A549 (cell line): ENCODE data around the gene PAXIP1. TPM values are rescaled to one million over a fixed set of nuclear protein-coding genes. Genes with fewer than 3 reads are reported as not detected.
A peak's percentile ranks its signal among the peaks of the same experiment; 100 is the strongest.
"Not testable (repeated sequence)": the region's sequence is repeated elsewhere in the genome, so short reads cannot be mapped to it uniquely, and the experiment has no call there.

ENCODE experiments used
- ATAC-seq, 2 experiments: fragments of 200-7000 bp in 1 of 2; fragments of >200 bp in 1 of 2; cut with Nextera tagmentation in 1 of 2; cut with Tn5 transposase in 1 of 2; 3 replicates each; pipeline versions ENCODE4 v1.8.0 to v1.9.1; 2018 to 2020; ENCODE audit warnings: mild to moderate bottlenecking in 1 of 2, moderate library complexity in 1 of 2
- CTCF ChIA-PET: fragments of 300-600 bp; sonication (Branson Sonifier 250); formaldehyde crosslinking; extraction: SDS; loops from one replicate; lab custom pipeline; 2021; ENCODE audit warnings: antibody characterized with exemption, inconsistent platforms; lab: Yijun Ruan, JAX
- POLR2A ChIA-PET: fragments of 350-600 bp; formaldehyde crosslinking; extraction: SDS; loops from one replicate; lab custom pipeline; 2021; ENCODE audit warnings: antibody characterized with exemption, inconsistent platforms; lab: Yijun Ruan, JAX
- DNase-seq, 2 experiments: peaks; one replicate each; pipeline versions ENCODE4 v3.0.0 to v3.0.0-alpha.2; 2011 to 2016; ENCODE audit warnings: low read depth in 1 of 2, low spot score in 1 of 2
- FAIRE-seq: peaks from 2 replicates; lab custom pipeline; 2011; peaks lifted over from hg19 to GRCh38; lab: Jason Lieb, UNC
- H3K27ac ChIP-seq, 2 experiments: fragments of >200 bp; sonication (Bioruptor Twin); formaldehyde crosslinking; 3 replicates each; pipeline ENCODE4 v1.5.1; 2016 to 2017
- H3K4me1 ChIP-seq: fragments of >200 bp; sonication (Bioruptor Twin); formaldehyde crosslinking; 3 replicates; pipeline ENCODE4 v1.6.1; 2016
- H3K4me2 ChIP-seq: fragments of >200 bp; sonication (Bioruptor Twin); formaldehyde crosslinking; 3 replicates; pipeline ENCODE4 v1.6.1; 2016
- H3K4me3 ChIP-seq: fragments of >200 bp; sonication (Bioruptor Twin); formaldehyde crosslinking; 3 replicates; pipeline ENCODE4 v1.5.1; 2016
- H3K9me3 ChIP-seq: fragments of >200 bp; sonication (Bioruptor Twin); formaldehyde crosslinking; 3 replicates; pipeline ENCODE4 v1.6.1; 2016
- BHLHE40 ChIP-seq: IDR thresholded peaks from 2 replicates; pipeline ENCODE4 v1.6.1; 2012; ENCODE audit warnings: low read depth, low read length, inconsistent platforms
- CBX2 ChIP-seq: fragments of 200-600 bp; sonication (generic); IDR thresholded peaks from 2 replicates; pipeline ENCODE4 v1.6.1; 2016; ENCODE audit warnings: low read depth, mild to moderate bottlenecking, borderline replicate concordance
- CEBPB ChIP-seq, 2 experiments: fragments of >200 bp in 1 of 2; sonication (Bioruptor Twin) in 1 of 2; formaldehyde crosslinking in 1 of 2; IDR thresholded peaks; 2 replicates each; pipeline ENCODE4 v1.6.1; 2012 to 2016
- CHD2 ChIP-seq: fragments of 150-350 bp; IDR thresholded peaks from 2 replicates; pipeline ENCODE4 v1.6.1; 2014; ENCODE audit warnings: low read length; ENCODE audit not compliant: partially characterized antibody
- CHD4 ChIP-seq: fragments of 200-600 bp; sonication (generic); IDR thresholded peaks from 2 replicates; pipeline ENCODE4 v1.6.1; 2016; ENCODE audit warnings: antibody characterized with exemption, mild to moderate bottlenecking, borderline replicate concordance
- EP300 ChIP-seq, 2 experiments: fragments of >200 bp; sonication (Bioruptor Twin); formaldehyde crosslinking; IDR thresholded peaks; 2 replicates in 1 of 2; 3 replicates in 1 of 2; pipeline ENCODE4 v1.6.1; 2016 to 2017
- ESRRA ChIP-seq: fragments of 150-350 bp; IDR thresholded peaks from 2 replicates; pipeline ENCODE4 v1.6.1; 2014; ENCODE audit warnings: mild to moderate bottlenecking, low read length, borderline replicate concordance
- HDAC2 ChIP-seq: fragments of 200-600 bp; sonication (generic); IDR thresholded peaks from 2 replicates; pipeline ENCODE4 v1.6.1; 2016
- HEYL ChIP-seq: fragments of 250-450 bp; sonication (Bioruptor Pico); IDR thresholded peaks from 2 replicates; pipeline ENCODE4 v1.8.0; 2021; ENCODE audit warnings: mild to moderate bottlenecking, moderate library complexity
- HOXA7 ChIP-seq: fragments of 250-450 bp; sonication (Bioruptor Pico); IDR thresholded peaks from 2 replicates; pipeline ENCODE4 v1.5.0; 2020; ENCODE audit warnings: mild to moderate bottlenecking, moderate library complexity
- HOXB13 ChIP-seq: fragments of 250-450 bp; sonication (Bioruptor Pico); IDR thresholded peaks from 2 replicates; pipeline ENCODE4 v1.5.0; 2020; ENCODE audit warnings: low read depth, mild to moderate bottlenecking, moderate library complexity
- HOXB5 ChIP-seq: fragments of 250-450 bp; sonication (Bioruptor Pico); IDR thresholded peaks from 2 replicates; pipeline ENCODE4 v1.5.0; 2020; ENCODE audit warnings: mild to moderate bottlenecking, moderate library complexity
- JUN ChIP-seq, 2 experiments: fragments of >200 bp; sonication (Bioruptor Twin); formaldehyde crosslinking; IDR thresholded peaks; 2 replicates in 1 of 2; 3 replicates in 1 of 2; pipeline ENCODE4 v1.6.1; 2016 to 2017
- KDM1A ChIP-seq: fragments of 200-600 bp; sonication (generic); IDR thresholded peaks from 2 replicates; pipeline ENCODE4 v1.6.1; 2016; ENCODE audit warnings: low read depth, mild to moderate bottlenecking
- MAZ ChIP-seq: fragments of 150-350 bp; IDR thresholded peaks from 2 replicates; pipeline ENCODE4 v1.6.1; 2014; ENCODE audit warnings: antibody characterized with exemption, low read depth, low read length, borderline replicate concordance
- NFE2L2 ChIP-seq: fragments of 150-350 bp; conservative IDR thresholded peaks from 2 replicates; pipeline ENCODE4 v1.6.1; 2014; ENCODE audit warnings: low read length
- PBX3 ChIP-seq: IDR thresholded peaks from 2 replicates; pipeline ENCODE4 v1.6.1; 2012
- RAD21 ChIP-seq, 2 experiments: fragments of >200 bp in 1 of 2; sonication (Bioruptor Twin) in 1 of 2; formaldehyde crosslinking in 1 of 2; IDR thresholded peaks in 1 of 2; conservative IDR thresholded peaks in 1 of 2; 2 replicates in 1 of 2; 3 replicates in 1 of 2; pipeline ENCODE4 v1.6.1; 2012 to 2018; ENCODE audit warnings: inconsistent platforms in 1 of 2
- RCOR1 ChIP-seq: fragments of 150-350 bp; IDR thresholded peaks from 2 replicates; pipeline ENCODE4 v1.6.1; 2014; ENCODE audit warnings: antibody characterized with exemption, low read length, low read depth
- TP53 ChIP-seq: fragments of 250-450 bp; sonication (Bioruptor Pico); IDR thresholded peaks from 2 replicates; pipeline ENCODE4 v1.5.0; 2021; ENCODE audit warnings: mild to moderate bottlenecking, moderate library complexity
- ZFP36 ChIP-seq: fragments of 450-650 bp; IDR thresholded peaks from 2 replicates; pipeline ENCODE4 v1.6.1; 2014; ENCODE audit warnings: borderline replicate concordance; ENCODE audit not compliant: partially characterized antibody
- ZNF302 ChIP-seq: fragments of 250-450 bp; sonication (Bioruptor Pico); IDR thresholded peaks from 2 replicates; pipeline ENCODE4 v1.9.0; 2021; ENCODE audit warnings: inconsistent platforms, mild to moderate bottlenecking, moderate library complexity
- ZSCAN20 ChIP-seq: fragments of 250-450 bp; sonication (Bioruptor Pico); IDR thresholded peaks from 2 replicates; pipeline ENCODE4 v1.8.0; 2022; ENCODE audit warnings: mild to moderate bottlenecking, moderate library complexity
- WGBS: methylation state at CpG from one replicate; pipeline ENCODE4 v1.1.6; 2017; ENCODE audit errors: missing lambda C conversion rate; 5-methylcytosine and 5-hydroxymethylcytosine counted together
- polyA plus RNA-seq, 4 experiments: library from polyadenylated mRNA; depleted of rRNA in 3 of 4; stranded (reverse); fragments of >200 nt; fragmentation: RNase III in 1 of 4; extraction: RNeasy Plus Mini Kit Qiagen cat#74134 plus additional on column Dnase treatment in 1 of 4; gene quantifications; 2 replicates in 3 of 4; 3 replicates in 1 of 4; pipeline ENCODE4 v1.2.3, GENCODE V29; 2011 to 2017
- TF ChIP-seq, protein P1 (sequence below): fragments of 250-450 bp; sonication (Bioruptor Pico); IDR thresholded peaks from 2 replicates; pipeline ENCODE4 v1.5.0; 2021; ENCODE audit warnings: mild to moderate bottlenecking, moderate library complexity, borderline replicate concordance

Gene PAXIP1
- polyA plus RNA-seq, 2 of the 4 experiments (the other 2 are of a cell fraction) = 15.3 to 15.7 TPM

DNA sequence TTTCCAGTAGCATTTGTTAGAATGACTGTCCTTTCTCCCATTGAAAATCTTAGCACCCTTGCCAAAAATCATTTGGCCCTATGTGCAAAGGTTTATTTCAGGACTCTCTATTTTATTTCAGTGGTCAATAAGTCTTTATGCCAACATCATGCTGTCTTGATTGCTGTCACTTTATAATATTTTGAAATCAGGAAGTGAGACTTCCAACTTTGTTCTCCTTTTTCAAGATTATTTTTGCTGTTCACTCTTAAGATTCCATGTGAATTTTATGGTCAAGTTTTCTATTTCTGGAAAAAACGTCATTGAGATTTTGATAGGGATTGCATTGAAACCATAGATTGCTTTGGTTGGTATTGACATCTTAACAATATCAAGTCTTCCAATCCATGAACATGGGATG is 65.1 kb downstream of the PAXIP1 start:
- ChIA-PET CTCF (interaction anchor here (1.4 to 2.3 kb wide), 3 partner anchors 10 to 407 kb away, joined by 4 to 8 read pairs (median 4); no protein-coding TSS in a partner anchor), POLR2A (no interaction called here)
- Histone ChIP-seq H3K4me2 (no peak overlapping the region), H3K9me3 (peaks cover 23% of the 10 kb centered on the region), H3K27ac (no peak overlapping the region), H3K4me1 (no peaks in the 10 kb centered on the region), H3K4me3 (no peak overlapping the region)
- no peak for TF ChIP-seq BHLHE40
- TF ChIP-seq ESRRA = no peak
- no peak for TF ChIP-seq RAD21 (conservative IDR thresholded peaks at IDR 0.05 in 1 of 2, IDR thresholded peaks at IDR 0.05 in 1 of 2)
- no peak for TF ChIP-seq EP300 (IDR thresholded peaks at IDR 0.05)
- TF ChIP-seq JUN (IDR thresholded peaks at IDR 0.05) = no peak
- TF ChIP-seq, protein P1, sequence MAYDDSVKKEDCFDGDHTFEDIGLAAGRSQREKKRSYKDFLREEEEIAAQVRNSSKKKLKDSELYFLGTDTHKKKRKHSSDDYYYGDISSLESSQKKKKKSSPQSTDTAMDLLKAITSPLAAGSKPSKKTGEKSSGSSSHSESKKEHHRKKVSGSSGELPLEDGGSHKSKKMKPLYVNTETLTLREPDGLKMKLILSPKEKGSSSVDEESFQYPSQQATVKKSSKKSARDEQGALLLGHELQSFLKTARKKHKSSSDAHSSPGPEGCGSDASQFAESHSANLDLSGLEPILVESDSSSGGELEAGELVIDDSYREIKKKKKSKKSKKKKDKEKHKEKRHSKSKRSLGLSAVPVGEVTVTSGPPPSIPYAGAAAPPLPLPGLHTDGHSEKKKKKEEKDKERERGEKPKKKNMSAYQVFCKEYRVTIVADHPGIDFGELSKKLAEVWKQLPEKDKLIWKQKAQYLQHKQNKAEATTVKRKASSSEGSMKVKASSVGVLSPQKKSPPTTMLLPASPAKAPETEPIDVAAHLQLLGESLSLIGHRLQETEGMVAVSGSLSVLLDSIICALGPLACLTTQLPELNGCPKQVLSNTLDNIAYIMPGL (CRISPR knock-in tag) = no peak
- no peak for TF ChIP-seq CBX2
- no peak for TF ChIP-seq HOXB5 (CRISPR knock-in tag)
- TF ChIP-seq RCOR1 = no peak
- no peak for TF ChIP-seq ZSCAN20
- TF ChIP-seq NFE2L2 = no peak
- TF ChIP-seq HEYL (CRISPR knock-in tag) = no peak
- TF ChIP-seq HOXB13 (CRISPR knock-in tag) = no peak
- no peak for TF ChIP-seq MAZ
- no peak for TF ChIP-seq CEBPB (IDR thresholded peaks at IDR 0.05)
- TF ChIP-seq PBX3 = no peak
- no peak for TF ChIP-seq TP53
- no peak for TF ChIP-seq HDAC2
- no peak for TF ChIP-seq HOXA7 (CRISPR knock-in tag)
- ATAC-seq (no peak), DNase-seq (no peak), FAIRE-seq (no peak)
- 5% methylated on average over 1 of the region's 1 CpG for WGBS

- H3K4me3 ChIP-seq, CTCF ChIA-PET, FAIRE-seq, POLR2A ChIA-PET, H3K27ac ChIP-seq, H3K4me2 ChIP-seq, DNase-seq, ATAC-seq, H3K4me1 ChIP-seq: not testable (repeated sequence)
- WGBS = 53% methylated on average over 5 of the region's 5 CpGs
- peaks cover 23% of the 10 kb centered on the region for H3K9me3 ChIP-seq
- TF ChIP-seq ZFP36 = peak; percentile 68
Measured at GRCh38 chr7:154934353-154934952, 68.5 kb downstream of the PAXIP1 start.

- ATAC-seq = no peak
Measured at GRCh38 chr7:154931906-154932305, 71.0 kb downstream of the PAXIP1 start.

More at GRCh38 chr7:154931906-154932305, 71.0 kb downstream of the PAXIP1 start:
- POLR2A ChIA-PET = no interaction called here
- Histone ChIP-seq H3K9me3 (peaks cover 23% of the 10 kb centered on the region), H3K27ac (no peak overlapping the region), H3K4me1 (0 out of 3 replicates have a peak, but pooled peaks cover 4% of the 10 kb centered on the region)
- FAIRE-seq (no peak), DNase-seq (no peak)
- CTCF ChIA-PET = interaction anchor here (0.6 to 1.4 kb wide), 5 partner anchors 11 to 589 kb away, joined by 3 to 6 read pairs (median 5); no protein-coding TSS in a partner anchor
- TF ChIP-seq MAZ (no peak), KDM1A (no peak), HOXA7 (CRISPR knock-in tag) (no peak), CEBPB (IDR thresholded peaks at IDR 0.05) (no peak), CHD2 (no peak), CHD4 (no peak), ZNF302 (CRISPR knock-in tag) (no peak), ESRRA (no peak)
- TF ChIP-seq, all 56 proteins: peak for 0
- Histone ChIP-seq H3K4me2 (no peak overlapping the region), H3K4me3 (no peak overlapping the region)
- 77% methylated on average over 2 of the region's 2 CpGs for WGBS
